SK-N-SH (cell line): ENCODE results near the gene LRP1-AS. TPM values are rescaled to one million over a fixed set of nuclear protein-coding genes. Genes with fewer than 3 reads are reported as not detected.

Experiments
- CTCF ChIA-PET: fragments of 300-600, 350-600 bp; formaldehyde crosslinking; extraction: SDS; loops from one replicate; lab custom pipeline; 2021; lab: Yijun Ruan, JAX
- POLR2A ChIA-PET: fragments of 350-600 bp; sonication (Branson Sonifier 250); formaldehyde crosslinking; extraction: SDS; loops from one replicate; lab custom pipeline; 2020; ENCODE audit warnings: antibody characterized with exemption, inconsistent platforms; lab: Yijun Ruan, JAX
- DNase-seq: peaks from one replicate; pipeline ENCODE4 v3.0.0; 2012
- H2AFZ ChIP-seq: fragments of 200-600 bp; sonication (generic); 2 replicates; pipeline ENCODE4 v1.8.1; 2016; ENCODE audit warnings: antibody characterized with exemption, mild to moderate bottlenecking, low read depth
- H3F3A ChIP-seq: fragments of 200-600 bp; sonication (generic); replicated peaks from 2 replicates; pipeline ENCODE3; 2016; ENCODE audit warnings: antibody characterized with exemption, mild to moderate bottlenecking; ENCODE audit not compliant: insufficient read depth
- H3K27ac ChIP-seq, 2 experiments: fragments of 200-500 bp in 1 of 2; fragments of 200-600 bp in 1 of 2; sonication (Bioruptor generic) in 1 of 2; sonication (generic), shearing (Covaris generic) in 1 of 2; 2 replicates each; pipeline versions ENCODE4 v1.5.1 to v1.6.1; 2014 to 2016; ENCODE audit warnings: low read depth in 2 of 2, inconsistent platforms in 1 of 2, low read length in 1 of 2, mild to moderate bottlenecking in 1 of 2, mixed read lengths in 1 of 2
- H3K27me3 ChIP-seq: fragments of 200-600 bp; sonication (generic), shearing (Covaris generic); 2 replicates; pipeline ENCODE4 v1.6.1; 2016; ENCODE audit warnings: mixed run types; ENCODE audit not compliant: insufficient read depth
- H3K36me3 ChIP-seq, 2 experiments: fragments of 200-500 bp in 1 of 2; fragments of 200-600 bp in 1 of 2; sonication (Bioruptor generic) in 1 of 2; sonication (generic) in 1 of 2; replicated peaks in 1 of 2; 2 replicates each; pipeline versions ENCODE3 to v1.5.1; 2014 to 2016; ENCODE audit warnings: low read length in 1 of 2, mild to moderate bottlenecking in 1 of 2; ENCODE audit not compliant: insufficient read depth in 2 of 2, control insufficient read depth in 1 of 2
- H3K4me1 ChIP-seq, 2 experiments: fragments of 200-500 bp in 1 of 2; fragments of 200-600 bp in 1 of 2; sonication (Bioruptor generic) in 1 of 2; sonication (generic), shearing (Covaris generic) in 1 of 2; 2 replicates each; pipeline versions ENCODE4 v1.5.1 to v1.6.1; 2014 to 2016; ENCODE audit warnings: low read depth in 1 of 2, low read length in 1 of 2, mixed run types in 1 of 2; ENCODE audit not compliant: insufficient read depth in 2 of 2, control insufficient read depth in 1 of 2
- H3K4me2 ChIP-seq: fragments of 200-600 bp; sonication (generic), shearing (Covaris generic); 2 replicates; pipeline ENCODE4 v1.6.1; 2017; ENCODE audit warnings: mixed run types
- H3K4me3 ChIP-seq, 2 experiments: fragments of 200-500 bp in 1 of 2; fragments of 200-600 bp in 1 of 2; sonication (Bioruptor generic) in 1 of 2; sonication (generic), shearing (Covaris generic) in 1 of 2; 2 replicates each; pipeline versions ENCODE4 v1.5.1 to v1.8.1; 2014 to 2016; ENCODE audit warnings: low read depth in 2 of 2, inconsistent platforms in 1 of 2, low read length in 1 of 2, mild to moderate bottlenecking in 1 of 2, mixed read lengths in 1 of 2, moderate library complexity in 1 of 2
- H3K79me2 ChIP-seq: fragments of 200-600 bp; sonication (generic); 2 replicates; pipeline ENCODE4 v1.8.1; 2017; ENCODE audit warnings: mild to moderate bottlenecking; ENCODE audit not compliant: insufficient read depth
- H3K9ac ChIP-seq: fragments of 200-600 bp; sonication (generic); 2 replicates; pipeline ENCODE4 v1.6.1; 2017; ENCODE audit warnings: mixed run types
- H3K9me2 ChIP-seq: fragments of 200-600 bp; sonication (generic); 2 replicates; pipeline ENCODE4 v1.6.1; 2017; ENCODE audit warnings: mixed run types
- H3K9me3 ChIP-seq: fragments of 200-600 bp; sonication (generic); 2 replicates; pipeline ENCODE4 v1.6.1; 2017; ENCODE audit warnings: mixed run types, mild to moderate bottlenecking, moderate library complexity
- H4K20me1 ChIP-seq: fragments of 200-600 bp; sonication (generic); 2 replicates; pipeline ENCODE4 v1.6.1; 2017; ENCODE audit warnings: mild to moderate bottlenecking, mixed run types; ENCODE audit not compliant: insufficient read depth
- CHD2 ChIP-seq: fragments of 150-350 bp; IDR thresholded peaks from 2 replicates; pipeline ENCODE4 v1.6.1; 2018; ENCODE audit warnings: low read length; ENCODE audit not compliant: partially characterized antibody
- ELF1 ChIP-seq: IDR thresholded peaks from 2 replicates; pipeline ENCODE4 v1.4.0; 2012
- EZH2phosphoT487 ChIP-seq: fragments of 200-600 bp; sonication (generic); IDR thresholded peaks from 2 replicates; pipeline ENCODE4 v1.6.1; 2017; ENCODE audit warnings: low read depth, mixed run types, mild to moderate bottlenecking, antibody characterized with exemption, moderate library complexity, borderline replicate concordance
- FOSL2 ChIP-seq: IDR thresholded peaks from 2 replicates; pipeline ENCODE4 v1.4.0; 2012; ENCODE audit warnings: low read depth, mild to moderate bottlenecking, moderate library complexity, borderline replicate concordance
- FOXM1 ChIP-seq: IDR thresholded peaks from 2 replicates; pipeline ENCODE4 v1.4.0; 2012; ENCODE audit warnings: low read depth, mild to moderate bottlenecking
- MAX ChIP-seq: IDR thresholded peaks from 2 replicates; pipeline ENCODE4 v1.4.0; 2012; ENCODE audit warnings: low read depth
- MXI1 ChIP-seq: IDR thresholded peaks from 2 replicates; pipeline ENCODE4 v1.6.1; 2012; ENCODE audit warnings: mild to moderate bottlenecking, low read depth, low read length, improper control_type of control experiment
- NRF1 ChIP-seq: IDR thresholded peaks from 2 replicates; pipeline ENCODE4 v1.6.1; 2012; ENCODE audit warnings: low read depth, mild to moderate bottlenecking, low read length
- PBX3 ChIP-seq: IDR thresholded peaks from 2 replicates; pipeline ENCODE4; 2012
- RAD21 ChIP-seq: IDR thresholded peaks from 2 replicates; pipeline ENCODE4 v1.6.1; 2012; ENCODE audit warnings: mild to moderate bottlenecking, low read length
- RCOR1 ChIP-seq: fragments of 150-350 bp; IDR thresholded peaks from 2 replicates; pipeline ENCODE4 v1.6.1; 2017; ENCODE audit warnings: antibody characterized with exemption, low read length
- SIN3A ChIP-seq: IDR thresholded peaks from 2 replicates; pipeline ENCODE4 v1.6.1; 2012; ENCODE audit warnings: low read depth, mild to moderate bottlenecking, low read length, moderate library complexity, borderline replicate concordance
- SMC3 ChIP-seq: IDR thresholded peaks from 2 replicates; pipeline ENCODE4 v1.6.1; 2012; ENCODE audit warnings: low read depth, low read length, improper control_type of control experiment
- TEAD4 ChIP-seq: IDR thresholded peaks from 2 replicates; pipeline ENCODE4 v1.4.0; 2012; ENCODE audit warnings: mild to moderate bottlenecking, borderline replicate concordance; ENCODE audit not compliant: insufficient read depth
- WGBS: methylation state at CpG from one replicate; pipeline ENCODE4 v1.1.6; 2017; ENCODE audit warnings: low lambda C conversion rate; 5-methylcytosine and 5-hydroxymethylcytosine counted together
- polyA plus RNA-seq, 3 experiments: library from polyadenylated mRNA; depleted of rRNA; stranded (reverse); fragments of >200 nt; gene quantifications; 2 replicates each; pipeline ENCODE4 v1.2.3, GENCODE V29; 2012
- TF ChIP-seq, protein P1 (sequence below): fragments of 150-350 bp; IDR thresholded peaks from 2 replicates; pipeline ENCODE4 v1.6.1; 2017; ENCODE audit warnings: antibody characterized with exemption, low read length, low read depth, borderline replicate concordance
- TF ChIP-seq, protein P2 (sequence below): IDR thresholded peaks from 2 replicates; pipeline ENCODE4 v1.6.1; 2012; ENCODE audit warnings: mild to moderate bottlenecking, low read depth, low read length, moderate library complexity
- TF ChIP-seq, protein P3 (sequence below): IDR thresholded peaks from 2 replicates; pipeline ENCODE4 v1.4.0; 2012; ENCODE audit warnings: low read depth, borderline replicate concordance

LRP1-AS gene
- polyA plus RNA-seq, 1 of the 3 experiments (the other 2 are of a cell fraction), result not detected

GRCh38 chr12:57169046-57169795 is 21.8 kb upstream of the LRP1-AS start:
- POLR2A ChIA-PET, result interaction anchor here (0.9 kb wide), 1 partner anchor 22 kb away, joined by 4 read pairs; the partner anchor contains the start of gene LRP1-AS
- Histone ChIP-seq H4K20me1 (0 out of 2 replicates have a peak, but pooled peaks cover 2% of the 10 kb centered on the region), H2AFZ (no peak overlapping the region), H3K4me1 (peaks cover 0 to 3% of the 10 kb centered on the region in 2 experiments; a peak in 1 of 4 replicates), H3F3A (peaks cover 4% of the 10 kb centered on the region), H3K9me3 (no peaks in the 10 kb centered on the region), H3K9ac (no peak overlapping the region), H3K36me3 (peaks cover 19 to 44% of the 10 kb centered on the region in 2 experiments), H3K79me2 (no peaks in the 10 kb centered on the region)
- DNase-seq, result no peak
- no peak for TF ChIP-seq FOSL2
- TF ChIP-seq, all 33 proteins: peak for 0
- H3K4me3 ChIP-seq, result no peak overlapping the region
- 91% methylated on average over 17 of the region's 23 CpGs for WGBS
- CTCF ChIA-PET, result interaction anchor here (0.6 to 33.3 kb wide), 8 partner anchors 8 to 134 kb away, joined by 3 to 643 read pairs (median 4); partner anchors contain the start of genes LRP1 and LRP1-AS
- H3K27me3 ChIP-seq, result no peaks in the 10 kb centered on the region
- no peak overlapping the region for H3K4me2 ChIP-seq
- H3K27ac ChIP-seq, result no peak overlapping the region
- no peaks in the 10 kb centered on the region for H3K9me2 ChIP-seq

DNA sequence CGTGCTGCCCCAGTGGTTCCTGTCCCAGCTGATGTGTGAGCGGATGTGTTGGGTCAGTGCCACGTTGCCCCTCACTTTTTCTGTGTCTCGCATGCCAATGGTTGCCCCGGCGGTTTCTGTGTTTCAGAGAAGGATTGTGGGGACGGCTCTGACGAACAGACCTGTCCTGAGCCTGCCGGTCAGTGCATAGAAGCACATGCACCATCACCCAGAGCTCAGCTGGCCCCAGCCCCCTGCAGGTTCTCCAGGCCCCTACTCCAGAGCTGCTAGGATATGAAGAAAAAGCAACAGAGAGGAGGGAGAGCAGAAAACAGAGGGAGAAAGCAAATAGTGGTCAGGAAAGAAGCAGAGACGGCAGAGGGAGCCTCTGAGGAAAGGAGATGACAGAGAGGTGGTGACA is 20.6 kb upstream of the LRP1-AS start:
- ChIA-PET POLR2A (interaction anchor here (0.9 kb wide), 1 partner anchor 21 kb away, joined by 4 read pairs; the partner anchor contains the start of gene LRP1-AS), CTCF (interaction anchor here (1.1 to 33.3 kb wide), 5 partner anchors 7 to 75 kb away, joined by 3 to 643 read pairs (median 616); partner anchors contain the start of genes LRP1 and LRP1-AS)
- TF ChIP-seq MXI1 (no peak), TEAD4 (no peak), FOSL2 (no peak), FOXM1 (no peak), NRF1 (no peak), PBX3 (no peak), RAD21 (no peak), SMC3 (no peak), ELF1 (no peak), CHD2 (no peak), RCOR1 (no peak), EZH2phosphoT487 (no peak), SIN3A (no peak), MAX (no peak)
- TF ChIP-seq, protein P1, sequence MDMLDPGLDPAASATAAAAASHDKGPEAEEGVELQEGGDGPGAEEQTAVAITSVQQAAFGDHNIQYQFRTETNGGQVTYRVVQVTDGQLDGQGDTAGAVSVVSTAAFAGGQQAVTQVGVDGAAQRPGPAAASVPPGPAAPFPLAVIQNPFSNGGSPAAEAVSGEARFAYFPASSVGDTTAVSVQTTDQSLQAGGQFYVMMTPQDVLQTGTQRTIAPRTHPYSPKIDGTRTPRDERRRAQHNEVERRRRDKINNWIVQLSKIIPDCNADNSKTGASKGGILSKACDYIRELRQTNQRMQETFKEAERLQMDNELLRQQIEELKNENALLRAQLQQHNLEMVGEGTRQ, result no peak
- TF ChIP-seq, protein P2, sequence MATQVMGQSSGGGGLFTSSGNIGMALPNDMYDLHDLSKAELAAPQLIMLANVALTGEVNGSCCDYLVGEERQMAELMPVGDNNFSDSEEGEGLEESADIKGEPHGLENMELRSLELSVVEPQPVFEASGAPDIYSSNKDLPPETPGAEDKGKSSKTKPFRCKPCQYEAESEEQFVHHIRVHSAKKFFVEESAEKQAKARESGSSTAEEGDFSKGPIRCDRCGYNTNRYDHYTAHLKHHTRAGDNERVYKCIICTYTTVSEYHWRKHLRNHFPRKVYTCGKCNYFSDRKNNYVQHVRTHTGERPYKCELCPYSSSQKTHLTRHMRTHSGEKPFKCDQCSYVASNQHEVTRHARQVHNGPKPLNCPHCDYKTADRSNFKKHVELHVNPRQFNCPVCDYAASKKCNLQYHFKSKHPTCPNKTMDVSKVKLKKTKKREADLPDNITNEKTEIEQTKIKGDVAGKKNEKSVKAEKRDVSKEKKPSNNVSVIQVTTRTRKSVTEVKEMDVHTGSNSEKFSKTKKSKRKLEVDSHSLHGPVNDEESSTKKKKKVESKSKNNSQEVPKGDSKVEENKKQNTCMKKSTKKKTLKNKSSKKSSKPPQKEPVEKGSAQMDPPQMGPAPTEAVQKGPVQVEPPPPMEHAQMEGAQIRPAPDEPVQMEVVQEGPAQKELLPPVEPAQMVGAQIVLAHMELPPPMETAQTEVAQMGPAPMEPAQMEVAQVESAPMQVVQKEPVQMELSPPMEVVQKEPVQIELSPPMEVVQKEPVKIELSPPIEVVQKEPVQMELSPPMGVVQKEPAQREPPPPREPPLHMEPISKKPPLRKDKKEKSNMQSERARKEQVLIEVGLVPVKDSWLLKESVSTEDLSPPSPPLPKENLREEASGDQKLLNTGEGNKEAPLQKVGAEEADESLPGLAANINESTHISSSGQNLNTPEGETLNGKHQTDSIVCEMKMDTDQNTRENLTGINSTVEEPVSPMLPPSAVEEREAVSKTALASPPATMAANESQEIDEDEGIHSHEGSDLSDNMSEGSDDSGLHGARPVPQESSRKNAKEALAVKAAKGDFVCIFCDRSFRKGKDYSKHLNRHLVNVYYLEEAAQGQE, result no peak
- TF ChIP-seq, protein P3, sequence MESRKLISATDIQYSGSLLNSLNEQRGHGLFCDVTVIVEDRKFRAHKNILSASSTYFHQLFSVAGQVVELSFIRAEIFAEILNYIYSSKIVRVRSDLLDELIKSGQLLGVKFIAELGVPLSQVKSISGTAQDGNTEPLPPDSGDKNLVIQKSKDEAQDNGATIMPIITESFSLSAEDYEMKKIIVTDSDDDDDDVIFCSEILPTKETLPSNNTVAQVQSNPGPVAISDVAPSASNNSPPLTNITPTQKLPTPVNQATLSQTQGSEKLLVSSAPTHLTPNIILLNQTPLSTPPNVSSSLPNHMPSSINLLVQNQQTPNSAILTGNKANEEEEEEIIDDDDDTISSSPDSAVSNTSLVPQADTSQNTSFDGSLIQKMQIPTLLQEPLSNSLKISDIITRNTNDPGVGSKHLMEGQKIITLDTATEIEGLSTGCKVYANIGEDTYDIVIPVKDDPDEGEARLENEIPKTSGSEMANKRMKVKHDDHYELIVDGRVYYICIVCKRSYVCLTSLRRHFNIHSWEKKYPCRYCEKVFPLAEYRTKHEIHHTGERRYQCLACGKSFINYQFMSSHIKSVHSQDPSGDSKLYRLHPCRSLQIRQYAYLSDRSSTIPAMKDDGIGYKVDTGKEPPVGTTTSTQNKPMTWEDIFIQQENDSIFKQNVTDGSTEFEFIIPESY, result no peak
- no peak overlapping the region for H2AFZ ChIP-seq
- H3K9me3 ChIP-seq, result no peaks in the 10 kb centered on the region
- H3K4me1 ChIP-seq, result peaks cover 0 to 3% of the 10 kb centered on the region in 2 experiments; a peak in 1 of 4 replicates
- H3K9ac ChIP-seq, result no peak overlapping the region
- no peaks in the 10 kb centered on the region for H3K9me2 ChIP-seq
- peaks cover 4% of the 10 kb centered on the region for H3F3A ChIP-seq
- no peak overlapping the region for H3K4me3 ChIP-seq
- 88% methylated on average over 10 of the region's 10 CpGs for WGBS
- 0 out of 2 replicates have a peak, but pooled peaks cover under 1% of the 10 kb centered on the region for H4K20me1 ChIP-seq
- H3K79me2 ChIP-seq, result 0 out of 2 replicates have a peak, but pooled peaks cover 2% of the 10 kb centered on the region
- H3K4me2 ChIP-seq, result no peak overlapping the region
- H3K27ac ChIP-seq, result no peak overlapping the region
- H3K27me3 ChIP-seq, result no peaks in the 10 kb centered on the region
- peaks cover 22 to 48% of the 10 kb centered on the region in 2 experiments for H3K36me3 ChIP-seq
- DNase-seq, result no peak
